ENCODE measurements around the gene ARHGAP33. TPM values are rescaled to one million over a fixed set of nuclear protein-coding genes. Genes with fewer than 3 reads are reported as not detected.

ARHGAP33 gene
- polyA plus RNA-seq, 2 of the 4 experiments (the other 2 are of a cell fraction): 0.84 to 6.1 TPM

DNA sequence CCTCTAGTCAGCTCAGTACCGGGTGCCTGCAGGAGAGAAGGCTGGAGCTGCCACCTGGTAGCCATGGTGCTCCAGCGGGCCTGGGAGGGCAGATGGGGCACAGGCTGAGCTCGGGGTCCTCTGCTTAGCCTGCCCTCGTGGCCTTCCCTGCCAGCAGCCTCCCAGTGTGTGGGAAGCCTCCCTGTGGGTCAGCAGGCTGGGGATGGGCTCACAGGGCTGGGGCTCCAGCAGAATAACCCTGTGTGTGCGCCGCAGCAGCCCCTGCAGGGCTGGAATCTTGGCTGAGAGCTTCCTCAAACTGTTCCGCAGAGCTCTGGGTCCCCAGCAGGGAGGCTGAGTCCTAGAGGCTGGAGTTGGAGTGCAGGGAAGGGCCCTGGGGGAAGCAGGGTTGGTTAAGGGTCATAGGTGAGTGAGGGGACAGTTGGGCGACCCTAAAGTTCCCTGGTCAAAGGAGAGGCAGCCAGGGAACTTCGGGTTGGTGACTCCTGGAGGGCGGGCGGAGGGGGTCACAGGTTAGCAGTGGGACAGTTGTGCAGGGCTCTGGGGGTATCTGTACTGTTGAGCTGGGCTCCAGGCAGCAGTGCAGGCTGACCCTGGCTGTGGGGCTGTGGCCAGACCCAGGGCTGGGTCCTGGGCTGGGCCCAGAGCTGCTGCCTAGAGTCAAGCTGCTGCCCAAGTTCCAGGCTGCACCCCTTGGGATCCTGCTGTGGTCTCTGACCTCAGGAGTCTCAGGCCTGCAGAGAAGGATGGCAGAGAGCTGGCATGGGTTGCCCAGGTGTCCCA, 14.0 kb downstream of the ARHGAP33 start:
- no peak for FAIRE-seq
- TF ChIP-seq HOXB5 (CRISPR knock-in tag; IDR thresholded peaks at IDR 0.05) (no peak), EHF (CRISPR knock-in tag; IDR thresholded peaks at IDR 0.05) (no peak)
- ATAC-seq: peak in 1 of 2 experiments; percentile 7; a peak in 2 of 6 replicates
- ChIA-PET POLR2A (no interaction called here), CTCF (interaction anchor here (0.6 to 5.9 kb wide), 15 partner anchors 9 to 157 kb away, joined by 3 to 23 read pairs (median 4); partner anchors contain the start of gene KIRREL2)
- Histone ChIP-seq H3K27ac (no peak overlapping the region), H3K4me2 (no peak overlapping the region), H3K9me3 (no peaks in the 10 kb centered on the region), H3K4me1 (peaks cover 8% of the 10 kb centered on the region), H3K4me3 (no peak overlapping the region)
- WGBS (ENCODE audit: missing lambda C conversion rate): 61% methylated on average over 11 of the region's 11 CpGs
- DNase-seq (ENCODE audit: low read depth in 1 of 2, low spot score in 1 of 2): no peak

DNA sequence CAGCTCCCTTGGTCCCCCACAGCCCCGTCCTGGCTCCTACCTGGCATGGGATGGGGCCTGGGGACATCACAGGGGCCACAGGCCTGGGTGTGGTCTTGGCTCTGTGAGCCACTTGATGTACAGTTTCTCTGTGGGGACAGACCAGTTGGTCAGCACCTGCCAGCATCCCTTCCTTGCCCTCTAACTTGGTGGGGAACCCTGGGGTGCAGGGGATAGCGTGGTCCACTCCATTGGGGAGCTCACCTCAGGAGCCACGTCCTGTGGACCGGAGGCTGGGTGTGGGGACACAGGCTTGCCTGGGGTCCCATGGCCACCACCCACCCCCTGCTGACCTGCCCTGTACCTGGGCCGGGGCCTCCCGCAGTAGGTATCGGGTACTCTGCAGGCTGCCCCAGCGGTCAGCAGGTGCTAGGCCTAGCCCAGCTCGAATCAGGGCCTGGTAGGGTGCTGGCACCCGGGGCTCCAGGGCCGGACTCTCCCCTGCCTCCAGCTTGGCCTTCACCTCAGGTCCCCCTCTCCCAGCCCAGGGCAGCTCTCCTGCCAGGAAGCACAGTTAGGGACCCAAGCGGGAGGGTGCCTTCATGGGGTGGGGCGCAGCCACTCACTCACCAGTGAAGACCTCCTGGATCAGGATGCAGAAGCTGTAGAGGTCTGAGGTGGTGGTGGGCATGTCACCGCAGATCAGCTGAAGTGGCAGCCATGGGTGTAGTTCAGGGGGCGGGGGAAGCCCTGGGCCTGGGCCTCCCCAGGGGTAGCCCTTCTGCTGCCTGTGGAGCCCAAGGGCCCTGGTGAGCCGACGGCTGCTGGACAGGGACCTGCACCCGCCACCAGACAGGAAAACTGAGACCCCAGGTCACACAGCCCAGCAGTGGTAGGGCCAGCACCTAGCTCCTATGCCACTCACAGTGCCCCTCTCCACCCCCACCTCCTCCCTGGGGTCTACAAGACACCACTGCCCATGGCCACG, 14.9 kb downstream of the ARHGAP33 start:
- FAIRE-seq (no peak), ATAC-seq (peak in 1 of 2 experiments; percentile 3; a peak in 2 of 6 replicates), DNase-seq (ENCODE audit: low read depth in 1 of 2, low spot score in 1 of 2) (no peak)
- TF ChIP-seq NPAS2 (CRISPR knock-in tag; IDR thresholded peaks at IDR 0.05; ENCODE audit: borderline replicate concordance) (no peak), TFCP2L1 (CRISPR knock-in tag; IDR thresholded peaks at IDR 0.05) (no peak), FOSL2 (IDR thresholded peaks at IDR 0.05) (no peak), FOSL2 (CRISPR knock-in tag; IDR thresholded peaks at IDR 0.05) (no peak), CHD2 (IDR thresholded peaks at IDR 0.05; ENCODE audit: low read length, partially characterized antibody) (no peak), MAZ (IDR thresholded peaks at IDR 0.05; ENCODE audit: borderline replicate concordance, low read depth, low read length) (no peak), CBX2 (IDR thresholded peaks at IDR 0.05; ENCODE audit: borderline replicate concordance, low read depth) (no peak), EP300 (IDR thresholded peaks at IDR 0.05) (no peak), CEBPB (IDR thresholded peaks at IDR 0.05) (no peak), MAFK (IDR thresholded peaks at IDR 0.05; ENCODE audit: partially characterized antibody) (no peak)
- Histone ChIP-seq H3K9me3 (no peaks in the 10 kb centered on the region), H3K4me3 (no peak overlapping the region), H3K4me1 (peaks cover 8% of the 10 kb centered on the region), H3K27ac (no peak overlapping the region), H3K4me2 (no peak overlapping the region)
- POLR2A ChIA-PET: no interaction called here
- 81% methylated on average over 13 of the region's 19 CpGs for WGBS (ENCODE audit: missing lambda C conversion rate)
- CTCF ChIA-PET: interaction anchor here (0.6 to 5.9 kb wide), 15 partner anchors 8 to 141 kb away, joined by 3 to 23 read pairs (median 4); partner anchors contain the start of gene KIRREL2

DNA sequence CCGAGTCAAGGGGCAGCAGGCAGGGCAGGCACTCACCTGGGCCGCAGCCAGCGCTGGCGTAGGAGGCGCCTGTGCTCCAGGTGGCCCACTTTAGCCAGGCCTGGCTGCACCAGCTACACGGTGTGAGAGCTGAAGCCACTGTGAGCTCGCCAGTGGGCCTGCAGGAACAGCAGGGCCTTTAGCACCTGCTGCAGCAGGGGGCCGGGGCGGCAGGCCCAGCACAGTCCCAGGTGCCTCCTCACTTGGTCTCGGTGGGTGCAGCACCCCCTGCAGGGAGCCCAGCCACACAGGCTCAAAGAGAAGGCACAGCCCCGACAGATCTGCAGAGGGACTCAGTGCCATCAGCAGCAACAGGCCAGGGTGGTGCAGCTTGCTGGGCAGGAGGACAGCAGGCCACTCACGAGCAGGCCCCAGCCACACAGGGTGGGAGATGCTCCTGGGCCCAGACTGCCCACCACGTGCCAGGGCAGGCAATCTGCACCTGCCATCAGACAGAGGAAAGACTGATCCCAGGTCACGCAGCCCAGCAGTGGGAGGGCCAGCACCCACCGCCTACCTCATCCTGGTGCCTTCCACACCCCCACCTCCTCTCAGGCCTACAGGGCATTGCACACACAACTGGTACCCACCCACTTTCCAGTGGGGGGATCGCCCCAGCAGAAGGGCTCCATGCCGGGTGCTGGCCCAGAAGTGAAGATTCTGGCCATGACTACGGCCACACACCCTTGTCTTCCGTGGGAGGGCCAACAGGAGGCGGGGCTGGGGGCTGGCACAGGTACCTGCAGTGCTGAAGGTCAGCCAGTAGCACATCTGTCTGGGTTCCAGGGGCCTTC, 15.8 kb downstream of the ARHGAP33 start:
- CTCF ChIA-PET: interaction anchor here (0.9 to 5.9 kb wide), 10 partner anchors 9 to 140 kb away, joined by 3 to 23 read pairs (median 5); partner anchors contain the start of gene KIRREL2
- FAIRE-seq: no peak
- ATAC-seq: peak; percentile 28 to 71; a peak in 4 of 6 replicates
- Histone ChIP-seq H3K9me3 (no peaks in the 10 kb centered on the region), H3K27ac (no peak overlapping the region), H3K4me1 (peaks cover 8% of the 10 kb centered on the region), H3K4me2 (no peak overlapping the region), H3K4me3 (no peak overlapping the region)
- DNase-seq (ENCODE audit: low read depth in 1 of 2, low spot score in 1 of 2): peak in 1 of 2 experiments; percentile 38
- TF ChIP-seq, protein P1, sequence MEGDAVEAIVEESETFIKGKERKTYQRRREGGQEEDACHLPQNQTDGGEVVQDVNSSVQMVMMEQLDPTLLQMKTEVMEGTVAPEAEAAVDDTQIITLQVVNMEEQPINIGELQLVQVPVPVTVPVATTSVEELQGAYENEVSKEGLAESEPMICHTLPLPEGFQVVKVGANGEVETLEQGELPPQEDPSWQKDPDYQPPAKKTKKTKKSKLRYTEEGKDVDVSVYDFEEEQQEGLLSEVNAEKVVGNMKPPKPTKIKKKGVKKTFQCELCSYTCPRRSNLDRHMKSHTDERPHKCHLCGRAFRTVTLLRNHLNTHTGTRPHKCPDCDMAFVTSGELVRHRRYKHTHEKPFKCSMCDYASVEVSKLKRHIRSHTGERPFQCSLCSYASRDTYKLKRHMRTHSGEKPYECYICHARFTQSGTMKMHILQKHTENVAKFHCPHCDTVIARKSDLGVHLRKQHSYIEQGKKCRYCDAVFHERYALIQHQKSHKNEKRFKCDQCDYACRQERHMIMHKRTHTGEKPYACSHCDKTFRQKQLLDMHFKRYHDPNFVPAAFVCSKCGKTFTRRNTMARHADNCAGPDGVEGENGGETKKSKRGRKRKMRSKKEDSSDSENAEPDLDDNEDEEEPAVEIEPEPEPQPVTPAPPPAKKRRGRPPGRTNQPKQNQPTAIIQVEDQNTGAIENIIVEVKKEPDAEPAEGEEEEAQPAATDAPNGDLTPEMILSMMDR (IDR thresholded peaks at IDR 0.05): peak; percentile 24; the same call in 2 of the 3 replicates
- no peak for TF ChIP-seq EHF (CRISPR knock-in tag; IDR thresholded peaks at IDR 0.05)
- TF ChIP-seq, protein P2, sequence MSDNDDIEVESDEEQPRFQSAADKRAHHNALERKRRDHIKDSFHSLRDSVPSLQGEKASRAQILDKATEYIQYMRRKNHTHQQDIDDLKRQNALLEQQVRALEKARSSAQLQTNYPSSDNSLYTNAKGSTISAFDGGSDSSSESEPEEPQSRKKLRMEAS (IDR thresholded peaks at IDR 0.05): no peak
- POLR2A ChIA-PET: no interaction called here
- whole genome bisulfite sequencing (ENCODE audit: missing lambda C conversion rate): 63% methylated on average over 20 of the region's 20 CpGs

Measured in A549 (cell line).